Measurements from ENCODE around the gene ARMH3. TPM values are rescaled to one million over a fixed set of nuclear protein-coding genes. Genes with fewer than 3 reads are reported as not detected.
"Not testable (repeated sequence)": the region's sequence is repeated elsewhere in the genome, so short reads cannot be mapped to it uniquely, and the experiment has no call there.

Gene ARMH3
- total and polyA plus RNA-seq, 2 donors, result 13.4 to 23.0 TPM

DNA sequence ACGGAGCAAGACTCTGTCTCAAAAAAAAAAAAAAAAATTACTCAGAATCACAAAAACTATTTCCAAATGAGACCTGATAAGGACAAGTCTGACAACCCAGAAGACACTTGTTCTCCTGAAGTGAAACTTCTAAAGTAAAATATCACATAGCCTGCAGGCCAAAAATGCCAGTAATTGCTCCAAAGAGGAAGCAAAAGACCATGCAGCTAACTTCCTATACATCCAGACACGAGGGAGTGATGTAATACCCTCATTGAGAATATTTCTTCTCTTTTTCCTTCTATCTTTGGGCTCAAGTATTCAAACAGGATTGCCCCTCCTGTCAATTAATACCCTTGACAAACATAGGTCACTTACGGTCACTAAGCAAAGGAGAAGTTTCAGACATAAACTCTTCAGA, 31.2 kb downstream of the ARMH3 start:
- Histone ChIP-seq H3K36me3 (ENCODE audit: insufficient read depth) (peaks cover 8% of the 10 kb centered on the region), H3K27ac (ENCODE audit: low read depth) (no peak overlapping the region), H3K4me1 (ENCODE audit: insufficient read depth) (no peaks in the 10 kb centered on the region), H3K4me3 (ENCODE audit: low read depth, low read length) (no peak overlapping the region)
- no peak for DNase-seq (ENCODE audit: extremely low spot score)
- WGBS, result 85% methylated on average over 3 of the region's 3 CpGs

DNA sequence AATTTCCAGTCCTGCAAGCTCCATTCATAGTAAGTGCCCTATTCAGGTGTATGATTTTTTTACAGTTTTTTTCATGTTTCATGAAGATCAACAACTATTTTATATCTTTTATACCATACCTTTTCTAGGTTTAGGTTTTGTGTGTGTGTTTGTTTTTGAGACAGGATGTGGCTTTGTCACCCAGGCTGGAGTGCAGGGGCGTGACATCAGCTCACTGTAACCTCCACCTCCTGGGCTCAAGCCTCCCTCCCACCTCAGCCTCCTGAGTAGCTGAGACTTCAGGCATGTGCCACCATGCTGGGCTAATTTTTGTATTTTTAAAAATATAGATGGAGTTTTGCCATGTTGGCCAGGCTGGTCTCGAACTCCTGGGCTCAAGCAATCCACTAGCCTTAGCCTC, 35.0 kb downstream of the ARMH3 start:
- Histone ChIP-seq H3K4me3 (ENCODE audit: low read depth, low read length) (no peak overlapping the region), H3K36me3 (ENCODE audit: insufficient read depth) (peaks cover 10% of the 10 kb centered on the region), H3K27ac (ENCODE audit: low read depth) (no peak overlapping the region), H3K4me1 (ENCODE audit: insufficient read depth) (no peaks in the 10 kb centered on the region)
- WGBS, result 99% methylated on average over 2 of the region's 2 CpGs
- no peak for DNase-seq (ENCODE audit: extremely low spot score)

DNA sequence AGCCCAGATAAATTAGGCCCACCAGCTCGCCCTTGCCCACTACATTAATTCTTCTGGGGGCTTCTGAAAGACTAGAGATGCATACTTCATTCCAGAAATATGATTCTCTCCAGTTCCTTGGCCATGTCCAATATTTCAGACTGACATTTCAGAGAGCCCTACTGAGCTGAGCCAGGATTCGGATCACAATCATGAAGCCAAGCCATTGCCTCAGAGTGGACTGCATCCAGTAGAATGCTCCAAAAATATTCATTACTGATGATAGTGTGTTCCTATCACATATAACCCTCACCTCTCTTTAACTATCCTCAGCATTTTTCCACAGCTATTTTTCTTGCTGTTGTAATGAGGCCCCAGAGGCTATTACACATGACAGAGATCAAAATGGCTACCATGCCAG, 38.7 kb downstream of the ARMH3 start:
- no peak overlapping the region for H3K4me3 ChIP-seq (ENCODE audit: low read depth, low read length)
- peaks cover 3% of the 10 kb centered on the region for H3K36me3 ChIP-seq (ENCODE audit: insufficient read depth)
- no peak overlapping the region for H3K27ac ChIP-seq (ENCODE audit: low read depth)
- 84% methylated on average over 2 of the region's 2 CpGs for WGBS
- no peak for DNase-seq (ENCODE audit: extremely low spot score)
- no peaks in the 10 kb centered on the region for H3K4me1 ChIP-seq (ENCODE audit: insufficient read depth)

DNA sequence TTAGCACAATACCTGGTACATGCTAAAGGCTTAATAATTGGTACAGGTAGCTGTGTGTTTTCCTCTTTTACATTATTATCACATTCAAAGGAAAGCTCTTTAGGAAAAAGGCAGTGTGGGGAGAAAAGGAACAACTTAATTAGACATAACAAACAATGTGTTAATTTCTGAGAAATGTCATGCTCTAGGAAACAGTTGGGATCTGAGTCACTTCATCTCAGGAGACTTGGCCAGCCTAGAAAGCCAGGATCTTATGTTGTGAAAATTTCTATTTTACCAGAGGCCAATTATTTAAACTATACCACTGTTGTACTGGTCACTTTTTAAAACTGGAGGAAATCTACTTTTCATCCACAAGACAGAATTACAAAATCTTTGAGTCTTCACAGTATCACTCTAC, 39.6 kb downstream of the ARMH3 start:
- H3K27ac ChIP-seq (ENCODE audit: low read depth), result no peak overlapping the region
- peaks cover 3% of the 10 kb centered on the region for H3K36me3 ChIP-seq (ENCODE audit: insufficient read depth)

GRCh38 chr10:102010961-102011360, 45.0 kb downstream of the ARMH3 start:
- WGBS, result 88% methylated on average over 4 of the region's 4 CpGs
- H3K4me3 ChIP-seq (ENCODE audit: low read depth, low read length), result no peak overlapping the region
- no peaks in the 10 kb centered on the region for H3K4me1 ChIP-seq (ENCODE audit: insufficient read depth)
- H3K27ac ChIP-seq (ENCODE audit: low read depth), result no peak overlapping the region
- H3K36me3 ChIP-seq (ENCODE audit: insufficient read depth), result peaks cover 3% of the 10 kb centered on the region
- no peak for DNase-seq (ENCODE audit: extremely low spot score)

More for the DNA sequence above, 39.6 kb downstream of the ARMH3 start:
- Histone ChIP-seq H3K4me1 (ENCODE audit: insufficient read depth) (no peaks in the 10 kb centered on the region), H3K4me3 (ENCODE audit: low read depth, low read length) (no peak overlapping the region)
- no peak for DNase-seq (ENCODE audit: extremely low spot score)

GRCh38 chr10:102009801-102010425, 46.1 kb downstream of the ARMH3 start:
- no peak overlapping the region for H3K4me3 ChIP-seq (ENCODE audit: low read depth, low read length)
- WGBS, result 89% methylated on average over 1 of the region's 1 CpG
- H3K4me1 ChIP-seq (ENCODE audit: insufficient read depth), result no peaks in the 10 kb centered on the region
- peak; percentile 77 for DNase-seq (ENCODE audit: extremely low spot score)
- no peak overlapping the region for H3K27ac ChIP-seq (ENCODE audit: low read depth)
- peaks cover 5% of the 10 kb centered on the region for H3K36me3 ChIP-seq (ENCODE audit: insufficient read depth)

DNA sequence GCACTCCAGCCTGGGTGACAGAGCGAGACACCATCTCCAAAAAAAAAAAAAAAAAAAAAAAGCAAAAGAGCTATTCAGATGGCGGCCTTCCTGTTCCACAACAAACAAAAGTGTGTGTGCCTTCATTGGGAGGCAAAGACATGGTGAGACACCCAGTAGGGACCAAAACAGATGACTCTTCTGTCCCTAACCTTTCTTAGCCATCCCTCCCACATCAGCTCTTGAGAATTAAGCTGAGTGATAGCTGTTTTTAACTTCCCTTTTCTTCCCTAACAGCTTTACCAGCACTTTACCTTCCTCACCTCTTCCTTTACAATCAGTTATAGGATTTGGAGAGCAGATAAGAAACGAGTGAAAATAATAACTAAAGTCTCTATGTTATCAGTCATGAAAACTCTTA, 48.2 kb downstream of the ARMH3 start:
- WGBS, result 83% methylated on average over 3 of the region's 3 CpGs
- H3K36me3 ChIP-seq (ENCODE audit: insufficient read depth), result peaks cover 4% of the 10 kb centered on the region
- no peak overlapping the region for H3K27ac ChIP-seq (ENCODE audit: low read depth)

GRCh38 chr10:102007031-102007430, 48.9 kb downstream of the ARMH3 start:
- not testable (repeated sequence) for H3K36me3 ChIP-seq (ENCODE audit: insufficient read depth); H3K4me3 ChIP-seq (ENCODE audit: low read depth, low read length); H3K27ac ChIP-seq (ENCODE audit: low read depth); DNase-seq (ENCODE audit: extremely low spot score); H3K4me1 ChIP-seq (ENCODE audit: insufficient read depth)
- WGBS, result 91% methylated on average over 4 of the region's 4 CpGs

More for the DNA sequence above, 48.2 kb downstream of the ARMH3 start:
- no peak for DNase-seq (ENCODE audit: extremely low spot score)
- no peak overlapping the region for H3K4me3 ChIP-seq (ENCODE audit: low read depth, low read length)
- H3K4me1 ChIP-seq (ENCODE audit: insufficient read depth), result no peaks in the 10 kb centered on the region

DNA sequence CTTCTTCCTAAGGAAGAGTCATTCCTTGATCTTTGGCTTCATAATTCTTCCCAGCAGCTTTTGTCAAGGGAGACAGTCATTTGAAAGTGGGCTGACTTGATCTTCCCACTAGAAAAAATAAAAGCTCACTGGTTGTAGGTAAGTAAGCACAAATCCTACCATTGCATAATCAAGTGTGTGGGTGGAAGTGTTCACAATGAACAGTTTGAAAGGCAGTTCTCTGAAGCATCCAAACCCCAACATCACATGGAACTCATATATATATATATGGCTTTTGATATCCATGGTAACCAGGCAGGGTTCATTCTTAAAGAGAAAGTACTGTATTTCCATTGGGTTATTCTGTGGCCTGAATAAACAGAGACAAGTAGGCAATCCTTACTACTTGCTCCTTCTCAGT, 51.6 kb downstream of the ARMH3 start:
- H3K27ac ChIP-seq (ENCODE audit: low read depth), result no peak overlapping the region

GRCh38 chr10:102003541-102003940, 52.4 kb downstream of the ARMH3 start:
- no peak overlapping the region for H3K4me3 ChIP-seq (ENCODE audit: low read depth, low read length)
- WGBS, result 85% methylated on average over 1 of the region's 1 CpG
- H3K4me1 ChIP-seq (ENCODE audit: insufficient read depth), result no peaks in the 10 kb centered on the region
- DNase-seq (ENCODE audit: extremely low spot score), result no peak
- no peak overlapping the region for H3K27ac ChIP-seq (ENCODE audit: low read depth)
- peaks cover 8% of the 10 kb centered on the region for H3K36me3 ChIP-seq (ENCODE audit: insufficient read depth)

More for the DNA sequence above, 51.6 kb downstream of the ARMH3 start:
- peaks cover 8% of the 10 kb centered on the region for H3K36me3 ChIP-seq (ENCODE audit: insufficient read depth)
- DNase-seq (ENCODE audit: extremely low spot score), result no peak
- no peaks in the 10 kb centered on the region for H3K4me1 ChIP-seq (ENCODE audit: insufficient read depth)
- H3K4me3 ChIP-seq (ENCODE audit: low read depth, low read length), result no peak overlapping the region

DNA sequence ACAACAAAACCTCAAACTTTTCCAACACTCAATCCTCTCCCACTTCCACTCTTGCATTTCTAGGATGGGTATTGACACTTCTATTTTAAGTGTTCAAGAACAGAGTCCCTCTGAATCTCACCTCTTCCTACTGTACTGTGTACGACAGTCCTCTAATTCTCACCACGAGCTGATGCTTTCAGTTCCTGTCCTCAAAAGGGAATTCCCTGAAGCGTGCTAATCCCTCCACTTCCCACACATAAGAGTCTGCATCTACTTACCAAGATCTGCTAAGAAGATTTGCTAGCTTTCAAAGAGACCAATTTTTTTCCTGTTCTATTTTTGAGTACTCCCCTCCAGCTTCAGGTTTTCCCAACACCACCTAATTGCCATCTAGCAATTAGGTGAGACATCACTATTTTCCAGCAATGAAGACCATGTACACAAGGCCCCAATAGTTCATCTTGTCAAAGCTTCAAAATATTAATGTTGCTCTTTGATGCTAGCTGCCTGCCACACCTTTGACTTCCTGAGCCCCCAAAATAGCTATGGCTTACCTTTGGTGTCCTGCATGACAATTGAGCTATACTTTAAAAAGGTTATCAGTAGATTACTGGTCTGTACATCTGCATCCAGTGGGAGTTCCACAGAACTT, 54.4 kb downstream of the ARMH3 start:
- WGBS, result 72% methylated on average over 3 of the region's 3 CpGs
- Histone ChIP-seq H3K36me3 (ENCODE audit: insufficient read depth) (peaks cover 12% of the 10 kb centered on the region), H3K4me1 (ENCODE audit: insufficient read depth) (no peaks in the 10 kb centered on the region), H3K4me3 (ENCODE audit: low read depth, low read length) (no peak overlapping the region), H3K27ac (ENCODE audit: low read depth) (no peak overlapping the region)
- no peak for DNase-seq (ENCODE audit: extremely low spot score)

DNA sequence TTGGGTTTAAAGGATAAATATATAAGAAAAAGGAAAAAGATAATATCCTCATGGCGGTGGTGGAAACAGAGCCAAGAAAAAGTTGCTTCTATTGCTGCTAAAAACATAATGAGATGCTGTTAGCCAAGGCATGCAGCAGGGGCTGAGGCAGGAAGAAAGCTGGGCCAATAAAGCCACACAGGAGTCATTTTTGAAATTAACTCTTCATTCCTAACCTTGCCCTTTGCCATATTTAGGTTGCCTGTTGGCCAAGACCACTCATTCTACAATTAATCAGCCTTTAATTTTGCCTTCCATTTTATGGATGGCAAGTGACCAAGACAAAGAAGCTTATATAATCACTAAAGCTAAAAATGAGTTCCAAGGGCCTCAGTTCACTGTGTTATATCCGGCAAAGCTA, 58.2 kb downstream of the ARMH3 start:
- Histone ChIP-seq H3K27ac (ENCODE audit: low read depth) (no peak overlapping the region), H3K4me1 (ENCODE audit: insufficient read depth) (no peaks in the 10 kb centered on the region), H3K4me3 (ENCODE audit: low read depth, low read length) (no peak overlapping the region), H3K36me3 (ENCODE audit: insufficient read depth) (peaks cover 12% of the 10 kb centered on the region)
- WGBS, result 78% methylated on average over 2 of the region's 2 CpGs
- no peak for DNase-seq (ENCODE audit: extremely low spot score)

DNA sequence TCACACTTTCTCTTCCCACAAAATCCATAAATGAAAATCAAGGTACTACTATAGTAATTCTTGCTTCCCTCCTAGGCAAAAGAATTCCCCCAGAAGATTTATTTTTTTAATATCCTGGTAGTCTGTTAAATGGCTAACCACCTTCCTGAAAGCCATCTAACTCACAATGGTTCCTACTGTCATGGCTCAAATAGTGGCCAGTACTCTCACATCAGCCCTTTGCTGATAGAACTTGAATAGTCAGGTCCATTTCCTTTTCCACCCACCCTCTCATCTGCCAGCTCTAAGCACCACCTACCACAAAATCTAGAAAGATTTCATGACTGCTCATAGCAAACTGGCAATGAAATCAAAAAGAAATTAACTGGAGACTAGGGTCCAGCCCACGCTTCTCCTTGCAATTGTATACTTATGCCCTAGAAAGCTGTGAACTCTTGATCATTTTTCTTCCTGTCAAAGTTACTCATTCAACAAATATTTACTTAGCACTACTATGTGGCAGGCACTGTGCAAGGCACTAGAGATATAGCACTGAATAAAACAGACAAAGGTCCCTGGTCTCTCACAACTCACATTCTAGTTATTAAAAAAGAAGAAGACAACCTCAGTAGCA, 60.4 kb downstream of the ARMH3 start:
- WGBS, result 89% methylated on average over 1 of the region's 1 CpG
- Histone ChIP-seq H3K4me1 (ENCODE audit: insufficient read depth) (no peaks in the 10 kb centered on the region), H3K4me3 (ENCODE audit: low read depth, low read length) (no peak overlapping the region), H3K27ac (ENCODE audit: low read depth) (no peak overlapping the region), H3K36me3 (ENCODE audit: insufficient read depth) (peaks cover 11% of the 10 kb centered on the region)
- no peak for DNase-seq (ENCODE audit: extremely low spot score)

DNA sequence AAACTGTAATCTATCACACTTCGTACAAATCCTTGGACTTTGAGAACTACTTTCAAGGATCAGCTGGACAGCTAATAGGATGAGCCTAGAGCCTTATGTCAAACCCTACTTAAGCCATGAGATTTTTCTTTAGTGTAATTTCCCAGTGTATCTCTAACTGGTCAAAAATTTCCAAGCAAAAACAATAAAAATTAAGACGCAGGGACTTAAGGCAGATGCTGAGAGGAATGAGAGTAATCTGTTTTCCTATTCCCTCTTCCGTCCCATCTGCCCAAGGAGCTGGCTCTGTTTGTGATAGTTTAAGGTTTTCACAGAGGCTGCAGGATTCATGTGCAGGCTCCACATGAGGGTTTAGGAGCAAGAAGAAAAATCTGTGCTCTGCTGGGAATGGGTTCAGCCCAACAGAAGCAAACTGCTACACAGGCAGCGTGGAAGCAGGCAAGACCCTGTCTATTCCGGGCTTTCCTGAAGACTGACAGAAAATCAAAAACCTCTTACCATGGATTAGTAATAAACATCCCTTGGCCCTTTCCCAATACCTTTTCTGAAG, 62.2 kb downstream of the ARMH3 start:
- no peak for DNase-seq (ENCODE audit: extremely low spot score)
- no peak overlapping the region for H3K27ac ChIP-seq (ENCODE audit: low read depth)
- no peak overlapping the region for H3K4me3 ChIP-seq (ENCODE audit: low read depth, low read length)
- no peaks in the 10 kb centered on the region for H3K4me1 ChIP-seq (ENCODE audit: insufficient read depth)
- peaks cover 13% of the 10 kb centered on the region for H3K36me3 ChIP-seq (ENCODE audit: insufficient read depth)
- 85% methylated on average over 5 of the region's 5 CpGs for WGBS

All from urinary bladder (tissue), 4 donors.